Keratinocyte (primary cell): Measurements from ENCODE around the gene FXYD5. TPM values are rescaled to one million over a fixed set of nuclear protein-coding genes. Genes with fewer than 3 reads are reported as not detected.

Experiments
- DNase-seq: peaks from one replicate; pipeline ENCODE4 v3.0.0-alpha.2; 2011; ENCODE audit warnings: low read depth, missing footprints, low spot score
- FAIRE-seq: peaks from 2 replicates; lab custom pipeline; 2011; peaks lifted over from hg19 to GRCh38; lab: Jason Lieb, UNC
- H2AFZ ChIP-seq: 2 replicates; pipeline ENCODE4 v1.6.0; 2012; ENCODE audit warnings: low read length, control low read depth, inconsistent platforms; ENCODE audit not compliant: control insufficient read depth
- H3K27ac ChIP-seq: 2 replicates; pipeline ENCODE4 v1.5.1; 2011; ENCODE audit warnings: low read length; ENCODE audit not compliant: control insufficient read depth, insufficient read depth
- H3K27me3 ChIP-seq: 3 replicates; pipeline ENCODE4 v1.6.0; 2011; ENCODE audit warnings: low read length; ENCODE audit not compliant: control insufficient read depth, insufficient read depth; ENCODE audit errors: extremely low read depth
- H3K36me3 ChIP-seq, 2 experiments: 2 replicates in 1 of 2; 3 replicates in 1 of 2; pipeline ENCODE4 v1.5.1; 2011; ENCODE audit warnings: low read length in 2 of 2, mild to moderate bottlenecking in 1 of 2; ENCODE audit not compliant: control insufficient read depth in 2 of 2, insufficient read depth in 2 of 2; ENCODE audit errors: extremely low read depth in 1 of 2
- H3K4me1 ChIP-seq: 3 replicates; pipeline ENCODE4 v1.5.1; 2011; ENCODE audit warnings: low read length; ENCODE audit not compliant: control insufficient read depth, insufficient read depth; ENCODE audit errors: extremely low read depth
- H3K4me2 ChIP-seq: 3 replicates; pipeline ENCODE4 v1.6.0; 2011; ENCODE audit warnings: low read depth, low read length; ENCODE audit not compliant: control insufficient read depth, insufficient read depth; ENCODE audit errors: extremely low read depth
- H3K4me3 ChIP-seq, 3 experiments: fragments of 200-600 bp in 1 of 3; sonication (generic) in 1 of 3; 2 replicates in 2 of 3; 3 replicates in 1 of 3; pipeline ENCODE4 v1.5.1; 2011 to 2016; ENCODE audit warnings: low read length in 3 of 3, mild to moderate bottlenecking in 3 of 3, control low read depth in 2 of 3, inconsistent platforms in 1 of 3, low read depth in 1 of 3, mixed read lengths in 1 of 3, mixed run types in 1 of 3, moderate library complexity in 1 of 3; ENCODE audit not compliant: control insufficient read depth in 2 of 3, insufficient read depth in 2 of 3; ENCODE audit errors: extremely low read depth in 1 of 3
- H3K79me2 ChIP-seq: 2 replicates; pipeline ENCODE4 v1.6.0; 2012; ENCODE audit warnings: low read length; ENCODE audit not compliant: control insufficient read depth, insufficient read depth
- H3K9ac ChIP-seq: 3 replicates; pipeline ENCODE4 v1.6.0; 2011; ENCODE audit warnings: low read length; ENCODE audit not compliant: control insufficient read depth, insufficient read depth; ENCODE audit errors: extremely low read depth
- H3K9me1 ChIP-seq: 3 replicates; pipeline ENCODE4 v1.6.0; 2011; ENCODE audit warnings: low read length; ENCODE audit not compliant: control insufficient read depth, insufficient read depth; ENCODE audit errors: extremely low read depth
- H3K9me3 ChIP-seq: 2 replicates; pipeline ENCODE4 v1.5.1; 2012; ENCODE audit warnings: low read depth, low read length; ENCODE audit not compliant: control insufficient read depth
- H4K20me1 ChIP-seq: 3 replicates; pipeline ENCODE4 v1.6.0; 2011; ENCODE audit warnings: low read length; ENCODE audit not compliant: control insufficient read depth, insufficient read depth; ENCODE audit errors: extremely low read depth
- CTCF ChIP-seq, 3 experiments: IDR thresholded peaks in 1 of 3; conservative IDR thresholded peaks in 1 of 3; optimal IDR thresholded peaks in 1 of 3; 2 replicates in 2 of 3; 3 replicates in 1 of 3; pipeline versions ENCODE3 to v1.5.1; 2011; ENCODE audit warnings: low read length in 3 of 3, mild to moderate bottlenecking in 3 of 3, moderate library complexity in 2 of 3, control low read depth in 1 of 3, inconsistent platforms in 1 of 3; ENCODE audit not compliant: insufficient read depth in 2 of 3; ENCODE audit errors: extremely low read depth in 1 of 3
- EZH2 ChIP-seq: IDR thresholded peaks from one replicate; pipeline ENCODE4 v1.6.1; 2012; ENCODE audit warnings: inconsistent platforms, mild to moderate bottlenecking, low read length, moderate library complexity
- dilution Hi-C: fragments of 300-500 bp; cut with MboI; formaldehyde crosslinking; loops from one replicate; pipeline ENCODE4 v1.7.0; 2020; ENCODE audit warnings: low sequenced_read_pairs; ENCODE audit not compliant: extremely low pct_ligation_motif_present
- polyA plus RNA-seq, 5 experiments: library from polyadenylated mRNA; depleted of rRNA in 3 of 5; stranded (reverse) in 3 of 5; stranded (forward) in 1 of 5; unstranded in 1 of 5; fragments of >200 nt; gene quantifications; 1 replicate in 1 of 5; 2 replicates in 3 of 5; 3 replicates in 1 of 5; pipeline versions ENCODE4 v1.2.1 to v1.2.3, GENCODE V29; 2011 to 2012; ENCODE audit warnings: missing spikeins in 2 of 5, low read depth in 1 of 5, low replicate concordance in 1 of 5

FXYD5 gene
- polyA plus RNA-seq, 1 donor (not counting 4 experiments of a cell fraction or from before 2014, with no cell fraction given) = 122 TPM

GRCh38 chr19:35206855-35207254, 52.3 kb downstream of the FXYD5 start:
- TF ChIP-seq EZH2 (no peak), CTCF (optimal IDR thresholded peaks at IDR 0.05 in 1 of 3, IDR thresholded peaks at IDR 0.05 in 1 of 3, conservative IDR thresholded peaks at IDR 0.05 in 1 of 3; ENCODE audit: extremely low read depth in 1 of 3, insufficient read depth in 2 of 3, low read length in 3 of 3) (no peak)
- no peak overlapping the region for H2AFZ ChIP-seq
- no peaks in the 10 kb centered on the region for H4K20me1 ChIP-seq
- DNase-seq (no peak), FAIRE-seq (no peak)
- no peaks in the 10 kb centered on the region for H3K4me1 ChIP-seq
- no peaks in the 10 kb centered on the region for H3K9me1 ChIP-seq
- H3K4me2 ChIP-seq = no peak overlapping the region
- H3K79me2 ChIP-seq = no peaks in the 10 kb centered on the region
- no peaks in the 10 kb centered on the region for H3K9me3 ChIP-seq
- dilution Hi-C loops = no loop called here
- H3K27ac ChIP-seq = no peak overlapping the region
- H3K4me3 ChIP-seq = no peak overlapping the region
- H3K9ac ChIP-seq = no peak overlapping the region
- H3K27me3 ChIP-seq = no peaks in the 10 kb centered on the region
- no peaks in the 10 kb centered on the region for H3K36me3 ChIP-seq

GRCh38 chr19:35207391-35207871, 52.9 kb downstream of the FXYD5 start:
- no peaks in the 10 kb centered on the region for H4K20me1 ChIP-seq
- no peak overlapping the region for H3K9ac ChIP-seq
- H3K27ac ChIP-seq = no peak overlapping the region
- DNase-seq (no peak), FAIRE-seq (no peak)
- H3K9me3 ChIP-seq = no peaks in the 10 kb centered on the region
- H3K79me2 ChIP-seq = no peaks in the 10 kb centered on the region
- no peaks in the 10 kb centered on the region for H3K36me3 ChIP-seq
- no peak overlapping the region for H3K4me3 ChIP-seq
- H3K4me1 ChIP-seq = no peaks in the 10 kb centered on the region
- H3K4me2 ChIP-seq = no peak overlapping the region
- TF ChIP-seq EZH2 = no peak
- TF ChIP-seq CTCF (optimal IDR thresholded peaks at IDR 0.05 in 1 of 3, IDR thresholded peaks at IDR 0.05 in 1 of 3, conservative IDR thresholded peaks at IDR 0.05 in 1 of 3; ENCODE audit: extremely low read depth in 1 of 3, insufficient read depth in 2 of 3, low read length in 3 of 3) = no peak
- no peaks in the 10 kb centered on the region for H3K27me3 ChIP-seq
- dilution Hi-C loops = no loop called here
- H2AFZ ChIP-seq = no peak overlapping the region
- no peaks in the 10 kb centered on the region for H3K9me1 ChIP-seq
